ENCODE measurements around the gene S1PR3.

Gene S1PR3

DNA sequence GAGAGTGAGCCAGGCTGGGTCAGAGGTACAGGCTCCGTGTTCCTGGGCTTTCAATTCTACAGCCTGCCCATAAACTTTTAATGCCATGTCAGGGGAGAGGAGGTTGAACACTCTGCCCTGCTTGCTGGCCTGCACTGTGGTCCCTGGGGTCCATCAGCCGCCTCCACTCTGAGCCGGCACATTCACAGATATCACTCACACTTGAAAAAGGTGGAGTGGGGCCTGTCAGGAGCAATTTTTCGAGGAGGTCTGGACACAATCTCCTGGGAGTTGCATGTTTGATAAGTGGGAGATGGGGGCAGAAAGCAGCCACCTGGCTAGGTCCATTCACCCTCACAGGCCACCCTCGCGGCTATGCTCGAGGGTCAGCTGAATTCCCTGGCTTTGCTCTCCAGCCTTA lies 22.9 kb downstream of the S1PR3 start:
- H3K36me3 ChIP-seq (ENCODE audit: control insufficient read depth, low read depth, low read length): no peaks in the 10 kb centered on the region
- no peak overlapping the region for H3K4me3 ChIP-seq (ENCODE audit: low read length)
- no peak overlapping the region for H3K9ac ChIP-seq (ENCODE audit: low read length)
- H3K27me3 ChIP-seq (ENCODE audit: control insufficient read depth, insufficient read depth, low read length): no peaks in the 10 kb centered on the region
- peaks cover 7% of the 10 kb centered on the region for H3K4me1 ChIP-seq (ENCODE audit: control insufficient read depth, low read depth, low read length)
- no peak overlapping the region for H3K27ac ChIP-seq (ENCODE audit: low read length)
- no peaks in the 10 kb centered on the region for H3K9me3 ChIP-seq (ENCODE audit: control insufficient read depth, low read depth, low read length)

- Histone ChIP-seq H3K9me3 (ENCODE audit: control insufficient read depth, low read depth, low read length) (no peaks in the 10 kb centered on the region), H3K4me3 (ENCODE audit: low read length) (no peak overlapping the region), H3K4me1 (ENCODE audit: control insufficient read depth, low read depth, low read length) (peaks cover 7% of the 10 kb centered on the region), H3K9ac (ENCODE audit: low read length) (no peak overlapping the region), H3K27ac (ENCODE audit: low read length) (no peak overlapping the region), H3K36me3 (ENCODE audit: control insufficient read depth, low read depth, low read length) (no peaks in the 10 kb centered on the region), H3K27me3 (ENCODE audit: control insufficient read depth, insufficient read depth, low read length) (no peaks in the 10 kb centered on the region)
These were observed 24.1 kb downstream of the S1PR3 start for GRCh38 chr9:89015336-89015735.

- no peak overlapping the region for H3K27ac ChIP-seq (ENCODE audit: low read length)
- H3K27me3 ChIP-seq (ENCODE audit: control insufficient read depth, insufficient read depth, low read length): no peaks in the 10 kb centered on the region
These were observed 29.5 kb downstream of the S1PR3 start for GRCh38 chr9:89020754-89021153.

GRCh38 chr9:89021154-89021803 lies 30.0 kb downstream of the S1PR3 start:
- H3K27me3 ChIP-seq (ENCODE audit: control insufficient read depth, insufficient read depth, low read length): no peaks in the 10 kb centered on the region
- no peak overlapping the region for H3K9ac ChIP-seq (ENCODE audit: low read length)
- peaks cover 12% of the 10 kb centered on the region for H3K4me1 ChIP-seq (ENCODE audit: control insufficient read depth, low read depth, low read length)
- H3K36me3 ChIP-seq (ENCODE audit: control insufficient read depth, low read depth, low read length): no peaks in the 10 kb centered on the region
- H3K4me3 ChIP-seq (ENCODE audit: low read length): no peak overlapping the region
- H3K27ac ChIP-seq (ENCODE audit: low read length): no peak overlapping the region
- H3K9me3 ChIP-seq (ENCODE audit: control insufficient read depth, low read depth, low read length): no peaks in the 10 kb centered on the region

More at GRCh38 chr9:89020754-89021153, 29.5 kb downstream of the S1PR3 start:
- Histone ChIP-seq H3K4me1 (ENCODE audit: control insufficient read depth, low read depth, low read length) (peaks cover 12% of the 10 kb centered on the region), H3K9ac (ENCODE audit: low read length) (no peak overlapping the region), H3K9me3 (ENCODE audit: control insufficient read depth, low read depth, low read length) (no peaks in the 10 kb centered on the region), H3K4me3 (ENCODE audit: low read length) (no peak overlapping the region), H3K36me3 (ENCODE audit: control insufficient read depth, low read depth, low read length) (no peaks in the 10 kb centered on the region)

- Histone ChIP-seq H3K27me3 (ENCODE audit: control insufficient read depth, insufficient read depth, low read length) (no peaks in the 10 kb centered on the region), H3K9ac (ENCODE audit: low read length) (no peak overlapping the region), H3K27ac (ENCODE audit: low read length) (no peak overlapping the region), H3K9me3 (ENCODE audit: control insufficient read depth, low read depth, low read length) (no peaks in the 10 kb centered on the region), H3K4me3 (ENCODE audit: low read length) (no peak overlapping the region), H3K4me1 (ENCODE audit: control insufficient read depth, low read depth, low read length) (peaks cover 12% of the 10 kb centered on the region), H3K36me3 (ENCODE audit: control insufficient read depth, low read depth, low read length) (no peaks in the 10 kb centered on the region)
These were observed 30.9 kb downstream of the S1PR3 start for GRCh38 chr9:89022001-89022759.

GRCh38 chr9:89022902-89023301 lies 31.6 kb downstream of the S1PR3 start:
- H3K27ac ChIP-seq (ENCODE audit: low read length): no peak overlapping the region
- H3K4me1 ChIP-seq (ENCODE audit: control insufficient read depth, low read depth, low read length): peaks cover 12% of the 10 kb centered on the region
- H3K9me3 ChIP-seq (ENCODE audit: control insufficient read depth, low read depth, low read length): no peaks in the 10 kb centered on the region
- no peaks in the 10 kb centered on the region for H3K36me3 ChIP-seq (ENCODE audit: control insufficient read depth, low read depth, low read length)
- H3K4me3 ChIP-seq (ENCODE audit: low read length): no peak overlapping the region
- no peak overlapping the region for H3K9ac ChIP-seq (ENCODE audit: low read length)
- no peaks in the 10 kb centered on the region for H3K27me3 ChIP-seq (ENCODE audit: control insufficient read depth, insufficient read depth, low read length)

DNA sequence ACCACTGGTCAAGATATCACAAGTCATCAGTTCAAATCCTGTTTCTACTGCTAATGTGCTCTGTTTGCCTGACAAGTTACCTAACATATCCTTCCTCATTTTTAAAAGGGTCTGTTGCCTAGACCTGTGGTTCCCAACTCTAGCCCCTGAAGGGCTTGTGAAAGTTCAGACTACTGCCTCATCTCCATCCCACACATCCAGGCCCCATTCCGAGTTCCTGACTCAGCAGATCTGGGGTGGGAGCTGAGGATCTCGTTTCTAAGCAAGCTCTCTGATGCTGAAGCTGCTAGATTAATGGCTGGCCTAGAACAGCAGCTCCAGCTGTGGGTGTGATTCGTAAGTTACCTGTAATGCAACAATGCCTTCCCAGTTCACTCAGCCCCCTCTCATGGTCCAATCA lies 32.5 kb downstream of the S1PR3 start:
- no peaks in the 10 kb centered on the region for H3K9me3 ChIP-seq (ENCODE audit: control insufficient read depth, low read depth, low read length)
- no peak overlapping the region for H3K9ac ChIP-seq (ENCODE audit: low read length)
- H3K4me1 ChIP-seq (ENCODE audit: control insufficient read depth, low read depth, low read length): peaks cover 12% of the 10 kb centered on the region
- H3K36me3 ChIP-seq (ENCODE audit: control insufficient read depth, low read depth, low read length): no peaks in the 10 kb centered on the region
- H3K27me3 ChIP-seq (ENCODE audit: control insufficient read depth, insufficient read depth, low read length): no peaks in the 10 kb centered on the region
- H3K27ac ChIP-seq (ENCODE audit: low read length): no peak overlapping the region
- no peak overlapping the region for H3K4me3 ChIP-seq (ENCODE audit: low read length)

- Histone ChIP-seq H3K9me3 (ENCODE audit: control insufficient read depth, low read depth, low read length) (peaks cover under 1% of the 10 kb centered on the region), H3K4me1 (ENCODE audit: control insufficient read depth, low read depth, low read length) (peaks cover 12% of the 10 kb centered on the region), H3K4me3 (ENCODE audit: low read length) (no peak overlapping the region), H3K36me3 (ENCODE audit: control insufficient read depth, low read depth, low read length) (no peaks in the 10 kb centered on the region), H3K27ac (ENCODE audit: low read length) (no peak overlapping the region), H3K9ac (ENCODE audit: low read length) (no peak overlapping the region), H3K27me3 (ENCODE audit: control insufficient read depth, insufficient read depth, low read length) (no peaks in the 10 kb centered on the region)
These were observed 33.5 kb downstream of the S1PR3 start for GRCh38 chr9:89024727-89025126.

- Histone ChIP-seq H3K9me3 (ENCODE audit: control insufficient read depth, low read depth, low read length) (peaks cover 6% of the 10 kb centered on the region), H3K9ac (ENCODE audit: low read length) (no peak overlapping the region), H3K4me3 (ENCODE audit: low read length) (no peak overlapping the region), H3K36me3 (ENCODE audit: control insufficient read depth, low read depth, low read length) (no peaks in the 10 kb centered on the region), H3K27ac (ENCODE audit: low read length) (no peak overlapping the region), H3K4me1 (ENCODE audit: control insufficient read depth, low read depth, low read length) (peaks cover 12% of the 10 kb centered on the region), H3K27me3 (ENCODE audit: control insufficient read depth, insufficient read depth, low read length) (no peaks in the 10 kb centered on the region)
These were observed 34.3 kb downstream of the S1PR3 start for GRCh38 chr9:89025553-89025952.

DNA sequence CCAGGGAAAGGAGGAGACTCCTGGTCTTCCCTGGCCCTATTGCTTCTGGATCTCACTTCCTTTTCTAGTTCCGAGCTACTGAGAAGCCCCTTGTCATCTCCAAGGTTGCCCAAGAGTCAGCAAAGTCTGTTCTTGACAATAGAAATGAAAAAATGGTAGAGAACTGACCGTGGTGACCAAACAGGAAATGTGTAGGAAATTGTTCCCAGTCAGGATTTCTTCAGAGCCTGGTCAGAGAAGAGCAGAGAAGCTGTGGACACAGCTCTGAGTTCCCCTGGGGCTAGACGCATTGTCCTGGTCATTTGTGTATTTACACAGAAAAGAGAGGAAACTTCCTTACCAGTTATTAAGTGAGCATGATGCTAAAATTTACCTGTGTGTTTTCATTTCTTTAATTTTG lies 35.6 kb downstream of the S1PR3 start:
- Histone ChIP-seq H3K4me1 (ENCODE audit: control insufficient read depth, low read depth, low read length) (peaks cover 9% of the 10 kb centered on the region), H3K4me3 (ENCODE audit: low read length) (no peak overlapping the region), H3K9ac (ENCODE audit: low read length) (no peak overlapping the region), H3K27me3 (ENCODE audit: control insufficient read depth, insufficient read depth, low read length) (no peaks in the 10 kb centered on the region), H3K9me3 (ENCODE audit: control insufficient read depth, low read depth, low read length) (peaks cover 6% of the 10 kb centered on the region), H3K27ac (ENCODE audit: low read length) (no peak overlapping the region), H3K36me3 (ENCODE audit: control insufficient read depth, low read depth, low read length) (no peaks in the 10 kb centered on the region)

DNA sequence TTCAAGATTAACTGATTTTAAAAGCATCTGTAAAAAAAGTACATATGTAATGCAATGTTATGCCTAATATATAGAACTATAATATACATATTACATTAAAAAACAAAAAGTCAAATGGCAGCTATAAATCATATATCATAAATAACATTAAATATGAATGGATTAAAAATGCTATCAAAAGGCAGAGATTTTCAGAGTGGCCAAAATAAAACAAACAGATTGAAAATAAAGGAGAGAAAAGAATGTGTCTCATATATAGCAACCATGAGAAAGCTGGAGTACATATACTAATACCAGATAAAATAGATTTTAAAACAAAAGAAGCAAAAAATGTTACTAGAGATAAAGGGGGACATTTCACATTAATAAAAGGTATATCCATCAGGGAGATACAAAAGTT lies 38.5 kb downstream of the S1PR3 start:
- Histone ChIP-seq H3K27ac (ENCODE audit: low read length) (no peak overlapping the region), H3K4me1 (ENCODE audit: control insufficient read depth, low read depth, low read length) (no peaks in the 10 kb centered on the region), H3K4me3 (ENCODE audit: low read length) (no peak overlapping the region), H3K9ac (ENCODE audit: low read length) (no peak overlapping the region), H3K9me3 (ENCODE audit: control insufficient read depth, low read depth, low read length) (peaks cover 6% of the 10 kb centered on the region), H3K36me3 (ENCODE audit: control insufficient read depth, low read depth, low read length) (no peaks in the 10 kb centered on the region), H3K27me3 (ENCODE audit: control insufficient read depth, insufficient read depth, low read length) (no peaks in the 10 kb centered on the region)

DNA sequence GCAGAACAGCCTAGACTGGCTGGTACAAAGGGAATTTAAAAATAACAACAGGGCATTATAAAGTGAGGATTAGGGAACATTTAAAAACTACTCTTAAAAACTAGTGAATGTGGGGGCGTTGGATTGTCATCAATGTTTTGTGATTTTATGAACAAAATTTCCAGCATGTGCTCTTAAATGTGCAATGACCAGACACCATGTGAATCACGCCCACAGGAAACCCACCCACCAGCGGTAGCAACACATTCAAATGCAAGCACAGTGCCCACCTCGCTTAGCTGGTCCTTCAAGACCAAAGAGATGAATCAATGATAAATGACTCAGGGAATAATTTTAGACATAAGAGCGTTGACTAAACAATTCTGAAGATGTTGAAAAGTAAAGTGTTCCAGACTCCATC lies 40.9 kb downstream of the S1PR3 start:
- no peak overlapping the region for H3K27ac ChIP-seq (ENCODE audit: low read length)
- H3K9me3 ChIP-seq (ENCODE audit: control insufficient read depth, low read depth, low read length): peaks cover 6% of the 10 kb centered on the region
- H3K4me3 ChIP-seq (ENCODE audit: low read length): no peak overlapping the region
- H3K4me1 ChIP-seq (ENCODE audit: control insufficient read depth, low read depth, low read length): no peaks in the 10 kb centered on the region
- no peaks in the 10 kb centered on the region for H3K36me3 ChIP-seq (ENCODE audit: control insufficient read depth, low read depth, low read length)
- H3K27me3 ChIP-seq (ENCODE audit: control insufficient read depth, insufficient read depth, low read length): no peaks in the 10 kb centered on the region
- H3K9ac ChIP-seq (ENCODE audit: low read length): no peak overlapping the region
